ENCODE measurements around the gene FEV.

The FEV gene

GRCh38 chr2:218992703-218993344, 7.8 kb upstream of the FEV start:
- TF ChIP-seq CTCF (IDR thresholded peaks at IDR 0.05; ENCODE audit: borderline replicate concordance, insufficient read depth, low read depth, low read length): no peak
- no peak overlapping the region for H3K4me3 ChIP-seq (ENCODE audit: low read depth, low read length)

GRCh38 chr2:218992196-218992595, 7.2 kb upstream of the FEV start:
- H3K4me3 ChIP-seq (ENCODE audit: low read depth, low read length): no peak overlapping the region
- TF ChIP-seq CTCF (IDR thresholded peaks at IDR 0.05; ENCODE audit: borderline replicate concordance, insufficient read depth, low read depth, low read length): no peak

- no peak for TF ChIP-seq CTCF (IDR thresholded peaks at IDR 0.05; ENCODE audit: borderline replicate concordance, insufficient read depth, low read depth, low read length)
These were observed 6.7 kb upstream of the FEV start for GRCh38 chr2:218991674-218992168.

GRCh38 chr2:218990612-218991011, 5.6 kb upstream of the FEV start:
- TF ChIP-seq CTCF (IDR thresholded peaks at IDR 0.05; ENCODE audit: borderline replicate concordance, insufficient read depth, low read depth, low read length): no peak
- H3K4me3 ChIP-seq (ENCODE audit: low read depth, low read length): no peak overlapping the region

More at GRCh38 chr2:218991674-218992168, 6.7 kb upstream of the FEV start:
- H3K4me3 ChIP-seq (ENCODE audit: low read depth, low read length): no peak overlapping the region

GRCh38 chr2:218990052-218990451, 5.1 kb upstream of the FEV start:
- no peak for TF ChIP-seq CTCF (IDR thresholded peaks at IDR 0.05; ENCODE audit: borderline replicate concordance, insufficient read depth, low read depth, low read length)
- H3K4me3 ChIP-seq (ENCODE audit: low read depth, low read length): no peak overlapping the region

- TF ChIP-seq CTCF (IDR thresholded peaks at IDR 0.05; ENCODE audit: borderline replicate concordance, insufficient read depth, low read depth, low read length): no peak
These were observed 3.7 kb upstream of the FEV start for GRCh38 chr2:218988650-218989049.

GRCh38 chr2:218988164-218988563, 3.2 kb upstream of the FEV start:
- TF ChIP-seq CTCF (IDR thresholded peaks at IDR 0.05; ENCODE audit: borderline replicate concordance, insufficient read depth, low read depth, low read length): no peak

More at GRCh38 chr2:218988650-218989049, 3.7 kb upstream of the FEV start:
- no peak overlapping the region for H3K4me3 ChIP-seq (ENCODE audit: low read depth, low read length)

More at GRCh38 chr2:218988164-218988563, 3.2 kb upstream of the FEV start:
- H3K4me3 ChIP-seq (ENCODE audit: low read depth, low read length): no peak overlapping the region
